Choroid plexus epithelial cell (primary cell): ENCODE results near the gene NKAIN2.

Experiments used
- DNase-seq: peaks from one replicate; pipeline ENCODE4 v3.0.0-alpha.2; 2010; ENCODE audit warnings: low read depth
- H3K4me3 ChIP-seq: 2 replicates; pipeline ENCODE4 v1.5.1; 2011; ENCODE audit warnings: low read depth, mild to moderate bottlenecking, control low read depth, low read length, moderate library complexity
- CTCF ChIP-seq: conservative IDR thresholded peaks from 2 replicates; pipeline ENCODE4 v1.5.1; 2011; ENCODE audit warnings: low read depth, mild to moderate bottlenecking, control low read depth, inconsistent platforms, low read length, moderate library complexity

NKAIN2 gene

DNA sequence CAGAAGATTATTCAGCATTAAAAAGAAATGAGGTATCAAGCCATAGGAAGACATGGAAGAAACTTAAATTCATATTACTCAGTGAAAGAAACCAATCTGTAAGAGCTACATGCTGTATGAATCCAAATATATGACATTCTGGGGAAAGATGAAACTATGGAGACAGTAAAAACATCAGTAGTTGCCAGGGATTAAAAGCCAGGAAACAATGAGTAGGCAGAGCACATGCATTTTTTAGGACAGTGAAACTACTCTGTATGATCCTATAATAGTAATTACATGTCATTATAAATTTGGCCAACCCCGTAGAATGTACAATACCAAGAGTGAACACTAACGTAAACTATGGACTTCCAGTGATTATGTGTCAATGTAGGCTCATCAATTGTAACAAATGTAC is 1065.8 kb downstream of the NKAIN2 start:
- no peak overlapping the region for H3K4me3 ChIP-seq
- TF ChIP-seq CTCF = no peak
- peak; percentile 17 for DNase-seq

DNA sequence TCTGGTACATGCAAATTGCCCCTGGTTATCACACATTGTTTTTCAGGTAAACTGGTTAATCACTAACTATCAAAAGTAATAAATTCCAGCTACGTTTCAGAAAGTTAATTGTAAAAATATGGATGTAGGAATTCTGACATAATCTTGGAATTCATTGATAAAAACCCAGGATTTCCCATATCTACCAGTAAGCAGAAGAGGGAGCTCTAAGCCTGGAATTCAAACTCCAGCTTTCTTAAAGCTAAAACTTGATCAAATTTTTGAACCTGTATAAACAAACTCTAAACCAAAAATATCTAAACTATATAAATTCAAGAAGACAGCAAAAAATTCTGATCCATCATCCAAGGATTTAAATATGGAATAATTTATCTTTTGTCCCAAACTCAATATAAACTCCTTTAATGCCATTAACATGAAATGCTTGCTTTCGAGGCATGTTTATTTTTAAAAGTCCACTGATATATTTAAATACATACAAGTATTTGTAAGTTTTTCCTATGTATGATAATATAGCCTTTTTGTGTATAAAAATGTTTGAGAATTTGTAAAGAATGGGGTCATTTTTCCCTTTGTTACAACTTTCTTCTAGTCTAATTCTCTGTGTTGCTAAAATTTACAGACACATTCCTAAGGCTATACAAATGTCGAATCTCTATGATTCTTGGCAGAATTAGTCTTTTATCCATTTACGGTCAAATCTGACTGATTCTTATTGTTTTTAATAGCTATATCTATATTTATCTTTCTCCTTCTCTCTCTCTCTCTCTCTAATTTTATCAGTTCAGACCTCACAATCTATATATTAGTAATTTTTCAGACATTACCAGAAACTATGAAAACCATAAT is 1067.2 kb downstream of the NKAIN2 start:
- no peak overlapping the region for H3K4me3 ChIP-seq
- peak; percentile 69 for TF ChIP-seq CTCF
- DNase-seq = peak; percentile 72

DNA sequence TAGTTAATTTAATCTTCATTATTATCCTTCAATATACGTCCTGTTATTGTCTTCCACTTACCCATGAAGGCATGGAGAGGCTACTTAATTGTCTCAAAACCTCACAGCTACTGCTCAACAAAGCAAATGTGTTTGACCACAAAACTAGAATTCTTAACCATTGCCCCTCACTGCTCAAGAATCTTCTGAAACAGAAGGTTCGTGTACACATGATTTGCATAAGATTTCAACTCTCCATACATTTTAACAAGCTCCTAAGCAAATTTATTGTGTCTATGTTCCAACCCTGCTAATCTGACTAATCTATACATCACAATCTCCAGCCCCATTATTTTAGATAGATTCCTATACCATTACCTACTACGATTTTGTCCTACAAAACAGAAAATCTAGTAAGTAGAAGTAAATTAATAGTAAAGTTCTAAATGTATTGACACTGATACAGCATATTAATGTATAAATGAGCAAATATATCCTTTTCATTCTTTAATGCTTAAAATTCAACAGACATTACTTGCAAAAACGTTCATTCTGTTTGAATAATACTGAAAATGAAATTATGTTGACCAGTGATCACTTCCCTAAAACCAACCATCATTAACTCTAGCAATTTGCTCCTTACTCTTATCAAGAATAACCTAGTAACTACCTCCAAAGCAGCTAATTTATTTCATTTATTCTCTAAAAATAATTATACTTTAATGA is 1068.8 kb downstream of the NKAIN2 start:
- no peak overlapping the region for H3K4me3 ChIP-seq
- DNase-seq = no peak
- no peak for TF ChIP-seq CTCF

DNA sequence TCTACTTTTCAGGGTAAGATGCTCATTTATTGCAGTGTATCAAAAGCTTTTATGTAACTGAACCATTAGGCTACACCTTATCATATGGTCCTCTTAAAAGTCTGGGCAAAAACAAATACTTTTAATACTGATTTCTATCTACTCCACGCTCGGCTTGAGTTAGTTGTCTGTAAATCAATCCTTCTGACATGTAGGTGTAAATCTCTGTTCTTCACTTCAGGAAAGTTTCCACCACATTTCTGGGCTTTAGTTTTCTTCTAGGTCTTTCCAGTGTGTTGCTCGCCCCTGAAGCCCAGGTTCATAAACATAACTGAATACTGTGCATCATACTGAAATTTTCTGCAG is 1069.4 kb downstream of the NKAIN2 start:
- no peak for TF ChIP-seq CTCF
- no peak for DNase-seq
- H3K4me3 ChIP-seq = no peak overlapping the region
